HepG2 (cell line): ENCODE data around the gene THSD4. TPM values are rescaled to one million over a fixed set of nuclear protein-coding genes. Genes with fewer than 3 reads are reported as not detected.
"Not testable (repeated sequence)": the region's sequence is repeated elsewhere in the genome, so short reads cannot be mapped to it uniquely, and the experiment has no call there.

Experiments used
- ATAC-seq: fragments of 200-7000 bp; cut with Tn5 transposase; 3 replicates; pipeline ENCODE4 v1.9.1; 2020; ENCODE audit warnings: mild to moderate bottlenecking, moderate library complexity
- BruUV-seq: library from RNA; stranded (reverse); fragments of 400-500 nt; replicated peaks from 2 replicates; lab custom pipeline; 2021; lab: Mats Ljungman, UMichigan
- CTCF ChIA-PET: fragments of 300-600 bp; formaldehyde crosslinking; extraction: SDS; loops from one replicate; lab custom pipeline; 2021; ENCODE audit warnings: low total read pairs, inconsistent platforms, low intra/inter-chr PET ratio; lab: Yijun Ruan, JAX
- POLR2A ChIA-PET: fragments of 350-600 bp; sonication (Branson Sonifier 250); formaldehyde crosslinking; loops from one replicate; lab custom pipeline; 2020; ENCODE audit warnings: antibody characterized with exemption, inconsistent platforms; lab: Yijun Ruan, JAX
- DNase-seq: peaks from one replicate; pipeline ENCODE4 v3.0.0-alpha.2; 2015; ENCODE audit warnings: low spot score
- FAIRE-seq: peaks from 3 replicates; lab custom pipeline; 2011; peaks lifted over from hg19 to GRCh38; lab: Jason Lieb, UNC
- H2AFZ ChIP-seq: one replicate; pipeline ENCODE4 v1.6.1; 2011; ENCODE audit warnings: low read length, inconsistent platforms
- H3K27ac ChIP-seq: fragments of 300-600 bp; 3 replicates; pipeline ENCODE4 v1.8.0; 2011; ENCODE audit warnings: mixed run types, mild to moderate bottlenecking, mixed read lengths, low read length, inconsistent platforms; ENCODE audit not compliant: insufficient read depth; ENCODE audit errors: extremely low read length
- H3K27me3 ChIP-seq, 2 experiments: fragments of 200-600 bp in 1 of 2; 2 replicates in 1 of 2; 3 replicates in 1 of 2; pipeline versions ENCODE4 v1.6.0 to v1.8.0; 2011; ENCODE audit warnings: low read length in 2 of 2, mild to moderate bottlenecking in 2 of 2, moderate library complexity in 2 of 2, inconsistent platforms in 1 of 2; ENCODE audit not compliant: insufficient read depth in 2 of 2, control insufficient read depth in 1 of 2
- H3K36me3 ChIP-seq, 2 experiments: fragments of 200-600 bp in 1 of 2; replicated peaks in 1 of 2; 2 replicates in 1 of 2; 3 replicates in 1 of 2; pipeline versions ENCODE4 v1.5.1 to v1.8.0; 2011; ENCODE audit warnings: low read length in 2 of 2, inconsistent platforms in 1 of 2; ENCODE audit not compliant: insufficient read depth in 2 of 2, control insufficient read depth in 1 of 2
- H3K4me1 ChIP-seq: 2 replicates; pipeline ENCODE4 v1.5.1; 2012; ENCODE audit warnings: low read length, inconsistent platforms; ENCODE audit not compliant: insufficient read depth
- H3K4me2 ChIP-seq: 2 replicates; pipeline ENCODE4 v1.6.0; 2011; ENCODE audit warnings: low read depth, low read length, inconsistent platforms
- H3K4me3 ChIP-seq, 3 experiments: fragments of 200-600 bp in 1 of 3; sonication (generic), shearing (Covaris generic) in 1 of 3; replicated peaks in 1 of 3; 2 replicates each; pipeline ENCODE4 v1.5.1; 2011 to 2016; ENCODE audit warnings: low read length in 3 of 3, inconsistent platforms in 2 of 3, low read depth in 2 of 3, mild to moderate bottlenecking in 2 of 3, control low read depth in 1 of 3, mixed read lengths in 1 of 3; ENCODE audit not compliant: insufficient read depth in 1 of 3
- H3K79me2 ChIP-seq: one replicate; pipeline ENCODE4 v1.6.1; 2011; ENCODE audit warnings: low read length, inconsistent platforms; ENCODE audit not compliant: insufficient read depth
- H3K9ac ChIP-seq: 2 replicates; pipeline ENCODE4 v1.6.0; 2011; ENCODE audit warnings: mild to moderate bottlenecking, low read depth, low read length, inconsistent platforms; ENCODE audit not compliant: insufficient read depth
- H3K9me3 ChIP-seq: 2 replicates; pipeline ENCODE4 v1.5.1; 2012; ENCODE audit warnings: mild to moderate bottlenecking, low read length
- H4K20me1 ChIP-seq: 2 replicates; pipeline ENCODE4 v1.6.0; 2011; ENCODE audit warnings: inconsistent platforms, mild to moderate bottlenecking, low read length, moderate library complexity; ENCODE audit not compliant: insufficient read depth
- DDIT3 ChIP-seq: sonication (generic); formaldehyde crosslinking; IDR thresholded peaks from 2 replicates; pipeline ENCODE4 v1.4.0; 2020; ENCODE audit warnings: mild to moderate bottlenecking, missing genetic modification reagents
- MTF2 ChIP-seq: sonication (generic); formaldehyde crosslinking; IDR thresholded peaks from 2 replicates; pipeline ENCODE4 v1.5.0; 2020; ENCODE audit warnings: missing genetic modification reagents, borderline replicate concordance
- PAX8 ChIP-seq: sonication (generic); formaldehyde crosslinking; IDR thresholded peaks from 2 replicates; pipeline ENCODE4 v1.8.0; 2022; ENCODE audit warnings: mild to moderate bottlenecking, missing genetic modification reagents, borderline replicate concordance
- WGBS: methylation state at CpG from one replicate; pipeline ENCODE4 v1.1.6; 2017; ENCODE audit warnings: low lambda C conversion rate; 5-methylcytosine and 5-hydroxymethylcytosine counted together
- in situ Hi-C: cut with HindIII; loops from 2 replicates; pipeline ENCODE4 v1.10.0; 2017; ENCODE audit warnings: low pct_unique_long_range_greater_than_20kb; ENCODE audit not compliant: extremely low pct_ligation_motif_present
- intact Hi-C: fragments of 100-400 bp; cut with micrococcal nuclease; formaldehyde crosslinking; loops from one replicate; pipeline ENCODE4 v1.10.0; 2022; ENCODE audit not compliant: unreplicated experiment
- polyA plus RNA-seq, 8 experiments: library from polyadenylated mRNA; depleted of rRNA in 3 of 8; stranded (reverse) in 7 of 8; unstranded in 1 of 8; fragments of >200 nt; fragmentation: Illumina TruSeq in 4 of 8; extraction: Trizol in 4 of 8; gene quantifications; 2 replicates each; pipeline versions ENCODE4 v1.2.1 to v1.2.3, GENCODE V29; 2011 to 2016; ENCODE audit warnings: low read depth in 4 of 8, missing spikeins in 1 of 8, mixed read lengths in 1 of 8; ENCODE audit not compliant: insufficient read depth in 1 of 8
- total RNA-seq, 5 experiments: library from RNA; depleted of rRNA; stranded (reverse); fragments of >200 nt; fragmentation: Illumina TruSeq; extraction: Trizol; gene quantifications; 2 replicates each; pipeline ENCODE4 v1.2.3, GENCODE V29; 2016; ENCODE audit warnings: low read depth in 1 of 5
- TF ChIP-seq, protein P1 (sequence below): sonication (generic); formaldehyde crosslinking; conservative IDR thresholded peaks from 2 replicates; pipeline ENCODE4 v1.4.0; 2020; ENCODE audit warnings: missing genetic modification reagents

The THSD4 gene
- total and polyA plus RNA-seq, 2 of the 13 experiments (the other 11 are each of a cell fraction or from before 2014, with no cell fraction given), result 0.07 to 0.21 TPM

DNA sequence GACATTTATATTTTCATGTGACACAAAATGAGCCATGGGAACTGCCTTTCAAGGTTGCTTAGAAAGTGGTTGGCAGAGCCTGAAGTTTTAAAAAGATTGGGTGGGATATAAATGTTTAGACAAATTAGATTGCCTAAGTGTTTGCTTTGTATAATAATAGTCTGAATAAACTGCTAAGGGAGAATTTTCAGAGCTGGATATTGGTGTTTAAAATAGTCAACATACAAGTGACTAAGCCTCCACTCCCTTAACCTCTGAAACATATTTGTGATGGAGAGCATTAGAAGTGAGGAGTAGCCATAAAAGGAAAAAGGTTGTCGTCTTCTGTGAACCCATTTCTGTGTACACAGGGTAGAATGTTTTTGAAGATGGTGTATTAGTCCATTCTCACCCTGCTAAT, 201.6 kb downstream of the THSD4 start:
- Histone ChIP-seq H3K9ac (no peak overlapping the region), H2AFZ (no peak overlapping the region)
- TF ChIP-seq PAX8 (CRISPR knock-in tag) (no peak), MTF2 (no peak), DDIT3 (CRISPR knock-in tag) (no peak)
- TF ChIP-seq, protein P1, sequence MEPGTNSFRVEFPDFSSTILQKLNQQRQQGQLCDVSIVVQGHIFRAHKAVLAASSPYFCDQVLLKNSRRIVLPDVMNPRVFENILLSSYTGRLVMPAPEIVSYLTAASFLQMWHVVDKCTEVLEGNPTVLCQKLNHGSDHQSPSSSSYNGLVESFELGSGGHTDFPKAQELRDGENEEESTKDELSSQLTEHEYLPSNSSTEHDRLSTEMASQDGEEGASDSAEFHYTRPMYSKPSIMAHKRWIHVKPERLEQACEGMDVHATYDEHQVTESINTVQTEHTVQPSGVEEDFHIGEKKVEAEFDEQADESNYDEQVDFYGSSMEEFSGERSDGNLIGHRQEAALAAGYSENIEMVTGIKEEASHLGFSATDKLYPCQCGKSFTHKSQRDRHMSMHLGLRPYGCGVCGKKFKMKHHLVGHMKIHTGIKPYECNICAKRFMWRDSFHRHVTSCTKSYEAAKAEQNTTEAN, result no peak
- TF ChIP-seq, all 625 proteins: peak for 0
- Histone ChIP-seq H3K4me1 (no peaks in the 10 kb centered on the region), H3K27me3 (no peaks in the 10 kb centered on the region; a peak in 1 of 5 replicates), H4K20me1 (no peaks in the 10 kb centered on the region), H3K4me2 (no peak overlapping the region), H3K9me3 (no peaks in the 10 kb centered on the region), H3K36me3 (no peaks in the 10 kb centered on the region), H3K27ac (no peak overlapping the region), H3K4me3 (no peak overlapping the region), H3K79me2 (no peaks in the 10 kb centered on the region)
- in situ Hi-C loops (no loop called here), intact Hi-C loops (no loop called here)
- DNase-seq, result no peak
- 20% methylated on average over 1 of the region's 1 CpG for WGBS
- ChIA-PET CTCF (no interaction called here), POLR2A (no interaction called here)
- ATAC-seq, result no peak
- FAIRE-seq, result no peak
- no TSS peak for BruUV-seq

GRCh38 chr15:71319424-71319823, 204.2 kb downstream of the THSD4 start:
- CTCF ChIA-PET, H3K27me3 ChIP-seq, POLR2A ChIA-PET, H3K9me3 ChIP-seq, H3K27ac ChIP-seq, H3K4me2 ChIP-seq, intact Hi-C loops, FAIRE-seq, ATAC-seq, H3K79me2 ChIP-seq, BruUV-seq, in situ Hi-C loops, H4K20me1 ChIP-seq, DNase-seq, H2AFZ ChIP-seq, H3K4me3 ChIP-seq, H3K36me3 ChIP-seq, H3K9ac ChIP-seq, H3K4me1 ChIP-seq: not testable (repeated sequence)
- 53% methylated on average over 3 of the region's 3 CpGs for WGBS
